Common myeloid progenitor, CD34-positive (primary cell): ENCODE measurements around the gene MXRA8.
A peak's percentile ranks its signal among the peaks of the same experiment; 100 is the strongest.
"Not testable (repeated sequence)": the region's sequence is repeated elsewhere in the genome, so short reads cannot be mapped to it uniquely, and the experiment has no call there.

Experiments
- CTCF ChIA-PET: fragments of 350-600 bp; sonication (Branson Sonifier 250); formaldehyde crosslinking; loops from one replicate; lab custom pipeline; 2021; ENCODE audit warnings: antibody characterized with exemption; lab: Charles Lee
- POLR2A ChIA-PET: fragments of 350-600 bp; sonication (Branson Sonifier 250); formaldehyde crosslinking; loops from one replicate; lab custom pipeline; 2021; ENCODE audit warnings: antibody characterized with exemption; lab: Charles Lee
- DNase-seq, 3 donors: peaks; one replicate each; pipeline versions ENCODE4 v3.0.0 to v3.0.0-alpha.2; 2013
- H3K27ac ChIP-seq, 2 experiments: 1 replicate in 1 of 2; 2 replicates in 1 of 2; pipeline ENCODE4 v1.7.0; 2013; ENCODE audit warnings: inconsistent platforms in 2 of 2, low read length in 2 of 2, mild to moderate bottlenecking in 2 of 2, low read depth in 1 of 2, moderate library complexity in 1 of 2; ENCODE audit not compliant: severe bottlenecking in 2 of 2, insufficient read depth in 1 of 2, poor library complexity in 1 of 2
- H3K27me3 ChIP-seq, 5 experiments: replicated peaks in 2 of 5; 1 replicate in 3 of 5; 2 replicates in 2 of 5; pipeline versions ENCODE4 v1.6.1 to v1.7.0; 2013; ENCODE audit warnings: low read length in 4 of 5, mild to moderate bottlenecking in 2 of 5, moderate library complexity in 2 of 5, inconsistent platforms in 1 of 5; ENCODE audit not compliant: insufficient read depth in 5 of 5, control insufficient read depth in 4 of 5
- H3K36me3 ChIP-seq, 4 experiments: 1 replicate in 2 of 4; 2 replicates in 2 of 4; pipeline versions ENCODE4 v1.6.1 to v1.7.0; 2013; ENCODE audit warnings: low read length in 3 of 4, control low read depth in 1 of 4, mild to moderate bottlenecking in 1 of 4; ENCODE audit not compliant: control insufficient read depth in 4 of 4, insufficient read depth in 4 of 4
- H3K4me1 ChIP-seq, 4 experiments: 1 replicate in 3 of 4; 2 replicates in 1 of 4; pipeline versions ENCODE4 v1.6.1 to v1.7.1; 2013; ENCODE audit warnings: low read length in 3 of 4, mild to moderate bottlenecking in 3 of 4, control low read depth in 1 of 4, inconsistent platforms in 1 of 4, moderate library complexity in 1 of 4; ENCODE audit not compliant: control insufficient read depth in 4 of 4, insufficient read depth in 4 of 4; ENCODE audit errors: control extremely low read depth in 1 of 4
- H3K4me3 ChIP-seq, 7 experiments: 1 replicate in 4 of 7; 2 replicates in 3 of 7; pipeline versions ENCODE4 v1.5.1 to v1.7.0; 2013; ENCODE audit warnings: mild to moderate bottlenecking in 7 of 7, low read length in 6 of 7, moderate library complexity in 6 of 7, inconsistent platforms in 2 of 7, low read depth in 2 of 7, control low read depth in 1 of 7; ENCODE audit not compliant: insufficient read depth in 4 of 7, control insufficient read depth in 1 of 7; ENCODE audit errors: extremely low read depth in 1 of 7
- H3K9me3 ChIP-seq, 5 experiments: 1 replicate in 4 of 5; 2 replicates in 1 of 5; pipeline versions ENCODE4 v1.6.1 to v1.7.1; 2013; ENCODE audit warnings: low read length in 4 of 5, mild to moderate bottlenecking in 2 of 5, inconsistent platforms in 1 of 5, low read depth in 1 of 5, moderate library complexity in 1 of 5; ENCODE audit not compliant: control insufficient read depth in 4 of 5, insufficient read depth in 2 of 5; ENCODE audit errors: control extremely low read depth in 1 of 5
- WGBS: methylation state at CpG from one replicate; pipeline ENCODE4 v1.1.5; 2013; ENCODE audit not compliant: insufficient coverage; 5-methylcytosine and 5-hydroxymethylcytosine counted together

The MXRA8 gene

DNA sequence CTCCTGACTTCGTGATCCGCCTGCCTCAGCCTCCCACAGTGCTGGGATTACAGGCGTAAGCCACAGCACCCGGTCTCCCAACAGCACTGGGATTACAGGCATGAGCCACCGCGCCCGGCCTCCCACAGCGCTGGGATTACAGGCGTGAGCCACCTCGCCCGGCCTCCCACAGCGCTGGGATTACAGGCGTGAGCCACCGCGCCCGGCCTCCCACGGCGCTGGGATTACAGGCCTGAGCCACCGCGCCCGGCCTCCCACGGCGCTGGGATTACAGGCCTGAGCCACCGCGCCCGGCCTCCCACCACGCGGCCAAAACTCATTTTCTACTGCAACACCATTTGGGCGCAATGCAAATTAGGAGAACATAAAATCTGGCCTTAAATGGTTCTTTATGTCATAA, 27.0 kb upstream of the MXRA8 start:
- POLR2A ChIA-PET, H3K27ac ChIP-seq, H3K9me3 ChIP-seq, DNase-seq, H3K27me3 ChIP-seq, H3K4me3 ChIP-seq, H3K4me1 ChIP-seq: not testable (repeated sequence)
- 91% methylated on average over 18 of the region's 29 CpGs for WGBS
- peaks cover 4 to 60% (median 36%) of the 10 kb centered on the region in 4 experiments for H3K36me3 ChIP-seq
- CTCF ChIA-PET: interaction anchor here (1.8 kb wide), 1 partner anchor 13 kb away, joined by 4 read pairs; no protein-coding TSS in a partner anchor

DNA sequence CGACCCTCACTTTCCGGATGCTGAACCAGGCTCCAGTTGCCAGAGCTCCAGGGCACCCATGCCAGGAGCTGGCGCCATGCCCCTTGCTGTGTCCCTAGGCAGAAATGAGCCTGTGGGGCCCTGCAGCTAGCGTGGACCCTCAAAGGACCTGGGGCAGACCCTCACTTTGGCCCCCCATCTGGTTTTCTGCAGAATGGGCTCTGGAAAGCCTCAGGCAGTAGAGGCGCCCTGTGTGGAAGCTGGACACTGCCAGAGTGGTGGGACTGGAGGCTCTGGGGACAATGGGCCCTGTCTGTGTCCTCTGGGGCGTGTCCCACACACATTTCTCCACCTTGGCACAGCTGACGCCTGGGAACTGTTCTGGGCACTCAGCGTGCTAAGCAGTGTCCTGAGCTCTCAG, 22.9 kb upstream of the MXRA8 start:
- CTCF ChIA-PET: interaction anchor here (0.8 to 1.3 kb wide), 2 partner anchors 10 to 18 kb away, joined by 3 to 6 read pairs; partner anchors contain the start of gene CCNL2
- WGBS: 80% methylated on average over 5 of the region's 8 CpGs

DNA sequence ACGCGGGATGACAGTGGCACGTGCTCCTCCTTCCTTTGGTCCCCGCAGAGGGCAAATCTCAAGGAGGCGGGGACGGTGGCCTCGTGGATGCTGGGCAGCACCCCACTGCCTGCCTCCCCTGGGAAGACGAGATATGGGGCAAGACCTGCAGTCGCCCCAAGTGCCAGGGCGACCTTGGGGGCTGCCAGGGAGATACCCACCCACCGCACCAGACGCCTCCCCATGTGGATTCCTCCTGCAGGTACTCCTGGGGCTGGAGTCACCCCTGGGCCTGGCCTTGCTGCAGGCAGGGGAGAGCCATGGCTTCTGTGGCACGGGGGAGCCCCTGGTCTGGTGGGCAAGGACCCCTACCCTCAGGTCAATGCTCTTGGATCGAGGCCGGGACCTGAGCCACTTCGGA, 22.5 kb upstream of the MXRA8 start:
- WGBS: 96% methylated on average over 16 of the region's 16 CpGs
- Histone ChIP-seq H3K4me3 (no peak overlapping the region), H3K36me3 (peaks cover 0 to 24% (median 5%) of the 10 kb centered on the region in 4 experiments), H3K27me3 (no peaks in the 10 kb centered on the region), H3K4me1 (peaks cover 0 to 8% (median 5%) of the 10 kb centered on the region in 4 experiments), H3K27ac (no peak overlapping the region), H3K9me3 (no peaks in the 10 kb centered on the region)
- DNase-seq: no peak
- ChIA-PET POLR2A (no interaction called here), CTCF (interaction anchor here (0.8 to 1.3 kb wide), 2 partner anchors 10 to 18 kb away, joined by 3 to 6 read pairs; partner anchors contain the start of gene CCNL2)

More for the DNA sequence above, 22.9 kb upstream of the MXRA8 start:
- Histone ChIP-seq H3K9me3 (no peaks in the 10 kb centered on the region), H3K36me3 (peaks cover 0 to 29% (median 9%) of the 10 kb centered on the region in 4 experiments), H3K27ac (no peak overlapping the region), H3K4me1 (peaks cover 0 to 3% (median under 1%) of the 10 kb centered on the region in 4 experiments), H3K4me3 (no peak overlapping the region), H3K27me3 (no peaks in the 10 kb centered on the region)
- POLR2A ChIA-PET: no interaction called here
- DNase-seq: no peak

GRCh38 chr1:1377540-1378205, 19.3 kb upstream of the MXRA8 start:
- H3K36me3 ChIP-seq: peaks cover 0 to 27% (median 7%) of the 10 kb centered on the region in 4 experiments
- H3K4me3 ChIP-seq: no peak overlapping the region
- no peaks in the 10 kb centered on the region for H3K27me3 ChIP-seq
- no peak overlapping the region for H3K27ac ChIP-seq
- ChIA-PET CTCF (interaction anchor here (0.6 to 1.0 kb wide), 2 partner anchors 34 to 63 kb away, joined by 3 read pairs; no protein-coding TSS in a partner anchor), POLR2A (no interaction called here)
- no peaks in the 10 kb centered on the region for H3K9me3 ChIP-seq
- no peak for DNase-seq
- peaks cover 0 to 28% (median 20%) of the 10 kb centered on the region in 4 experiments for H3K4me1 ChIP-seq
- WGBS: 95% methylated on average over 8 of the region's 16 CpGs

GRCh38 chr1:1376551-1377226, 18.3 kb upstream of the MXRA8 start:
- ChIA-PET POLR2A (interaction anchor here (1.7 kb wide), 1 partner anchor 23 kb away, joined by 10 read pairs; the partner anchor contains the start of gene CCNL2), CTCF (no interaction called here)
- WGBS: 91% methylated on average over 9 of the region's 10 CpGs
- Histone ChIP-seq H3K27ac (peak overlapping the region in 1 of 2 experiments; percentile 91), H3K36me3 (peaks cover 0 to 24% (median 7%) of the 10 kb centered on the region in 4 experiments), H3K27me3 (no peaks in the 10 kb centered on the region), H3K4me1 (peaks cover 0 to 37% (median 27%) of the 10 kb centered on the region in 4 experiments), H3K4me3 (no peak overlapping the region), H3K9me3 (no peaks in the 10 kb centered on the region)
- DNase-seq: no peak

DNA sequence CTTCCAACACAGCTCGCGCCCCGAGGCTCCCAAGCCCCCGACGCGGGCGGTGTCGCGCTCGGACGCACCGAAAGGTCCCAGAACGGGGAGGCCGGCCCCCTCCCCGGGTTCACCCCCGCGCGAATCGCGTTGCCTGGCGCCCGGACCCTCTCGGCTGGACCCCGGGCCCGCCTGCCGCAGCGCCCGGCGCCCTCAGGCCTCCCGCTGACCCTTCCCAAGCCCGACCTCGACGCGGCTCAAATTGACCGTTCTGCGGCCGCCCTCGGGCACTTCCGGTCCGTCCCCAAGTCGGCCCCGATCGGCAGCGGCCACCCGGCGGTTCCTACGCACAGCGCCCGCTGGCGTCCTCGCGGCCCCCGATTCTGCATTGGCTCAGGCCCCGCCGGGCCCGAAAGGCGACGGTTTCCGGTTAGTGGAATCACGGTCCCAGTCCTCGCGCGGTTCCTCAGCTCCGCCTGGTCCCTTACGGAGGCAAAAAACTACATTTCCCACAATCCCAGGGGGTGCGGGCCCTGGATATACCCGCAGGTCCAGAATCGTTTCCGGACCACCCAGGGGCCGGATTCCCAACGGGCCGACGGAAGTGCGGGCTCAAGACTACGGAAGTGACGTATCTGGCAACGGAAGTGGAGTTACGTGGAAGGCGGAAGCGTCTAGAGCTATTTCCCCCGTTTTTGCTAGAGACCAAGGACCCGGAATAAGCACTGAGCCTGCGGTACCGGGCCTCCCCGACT, 16.7 kb upstream of the MXRA8 start, which contains the start of gene AURKAIP1:
Gene AURKAIP1 (minus strand): TSS at position 279 of the 734 bp plus-strand sequence. CDS start 451 bp downstream, outside the sequence.
- peaks cover 0 to 47% (median 40%) of the 10 kb centered on the region in 4 experiments for H3K4me1 ChIP-seq
- ChIA-PET CTCF (interaction anchor here (0.6 to 1.6 kb wide), 7 partner anchors 10 to 66 kb away, joined by 3 to 5 read pairs (median 3); partner anchors contain the start of gene CCNL2), POLR2A (interaction anchor here (0.6 to 1.7 kb wide), 5 partner anchors 12 to 469 kb away, joined by 3 to 10 read pairs (median 4); partner anchors contain the start of gene CCNL2)
- H3K4me3 ChIP-seq: peak within 1 kb of the TSS; percentile 77 to 97 (median 90)
- peak within 1 kb of the TSS; percentile 85 to 91 for H3K27ac ChIP-seq
- no peaks in the 10 kb centered on the region for H3K9me3 ChIP-seq
- WGBS: under 1% methylated on average over 81 of the region's 85 CpGs
- H3K27me3 ChIP-seq: peaks cover 0 to 6% (median 0%) of the 10 kb centered on the region in 5 experiments
- peaks cover 0 to 19% (median 5%) of the 10 kb centered on the region in 4 experiments for H3K36me3 ChIP-seq
- peak; percentile 99 to 100 (median 100) for DNase-seq
